GM21360 (cell line): ENCODE measurements around the gene ZBTB47.

ENCODE experiments used
- ATAC-seq: cut with Tn5 transposase; IDR thresholded peaks from one replicate; pipeline ENCODE4 v1.9.1; 2021; ENCODE audit warnings: mild to moderate bottlenecking, moderate library complexity; ENCODE audit not compliant: unreplicated experiment

ZBTB47 gene

DNA sequence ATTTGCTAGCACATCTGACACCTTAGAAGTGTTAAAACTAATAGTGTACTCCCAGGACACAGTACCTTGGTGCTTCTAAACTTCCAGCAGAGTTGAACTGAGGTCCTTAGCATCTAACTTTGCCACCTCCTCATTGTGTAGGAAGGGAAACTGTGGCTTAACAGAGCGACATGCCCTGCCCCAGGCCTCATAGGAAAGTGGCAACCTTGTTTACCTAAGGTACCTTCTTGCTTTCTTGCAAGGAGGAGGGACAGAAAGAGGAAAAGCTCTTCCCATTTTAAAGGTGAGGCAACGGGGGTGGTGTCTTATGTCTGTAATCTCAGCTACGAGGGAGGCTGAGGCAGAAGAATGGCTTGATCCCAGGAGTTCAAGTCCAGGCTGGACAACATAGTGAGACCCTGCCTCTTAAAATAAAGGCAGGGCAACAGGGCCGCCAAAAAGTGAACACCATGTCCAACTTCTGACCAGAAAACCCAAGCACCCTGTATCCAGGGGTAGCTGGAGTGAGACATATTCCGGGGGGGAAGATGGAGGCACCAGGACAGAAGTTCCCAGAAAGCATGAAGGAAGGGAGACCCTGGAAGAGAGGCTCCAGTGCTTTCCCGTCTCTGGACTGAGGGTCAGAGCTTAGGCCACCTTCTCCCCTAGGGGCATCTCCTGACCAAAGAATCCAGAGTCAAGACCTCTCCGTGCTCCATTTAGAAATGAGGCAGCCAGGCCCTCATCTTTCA lies 31.3 kb downstream of the ZBTB47 start:
- ATAC-seq: no peak

DNA sequence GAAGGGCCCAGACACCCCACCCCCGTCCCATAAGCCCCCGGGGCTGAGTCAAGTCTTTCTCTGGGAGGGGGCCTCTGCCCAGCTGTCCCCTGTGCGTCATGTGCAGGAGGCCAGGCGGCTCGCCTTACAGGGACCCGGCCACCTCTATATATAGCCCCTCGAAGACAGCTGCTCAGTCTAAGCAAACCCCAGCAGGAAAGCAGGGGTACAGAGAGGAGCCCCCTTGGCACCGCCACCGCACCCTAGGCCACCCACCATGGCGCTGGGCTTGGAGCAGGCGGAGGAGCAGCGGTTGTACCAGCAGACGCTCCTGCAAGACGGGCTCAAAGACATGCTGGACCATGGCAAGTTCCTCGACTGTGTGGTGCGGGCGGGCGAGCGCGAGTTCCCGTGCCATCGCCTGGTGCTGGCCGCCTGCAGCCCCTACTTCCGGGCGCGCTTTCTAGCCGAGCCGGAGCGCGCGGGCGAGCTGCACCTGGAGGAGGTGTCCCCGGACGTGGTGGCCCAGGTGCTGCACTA lies 31.9 kb downstream of the ZBTB47 start, which contains the start of gene KLHL40:
KLHL40 (plus strand) TSS at position 175 of the 519 bp plus-strand sequence; CDS start at position 257, 82 bp downstream.
- ATAC-seq: no peak

DNA sequence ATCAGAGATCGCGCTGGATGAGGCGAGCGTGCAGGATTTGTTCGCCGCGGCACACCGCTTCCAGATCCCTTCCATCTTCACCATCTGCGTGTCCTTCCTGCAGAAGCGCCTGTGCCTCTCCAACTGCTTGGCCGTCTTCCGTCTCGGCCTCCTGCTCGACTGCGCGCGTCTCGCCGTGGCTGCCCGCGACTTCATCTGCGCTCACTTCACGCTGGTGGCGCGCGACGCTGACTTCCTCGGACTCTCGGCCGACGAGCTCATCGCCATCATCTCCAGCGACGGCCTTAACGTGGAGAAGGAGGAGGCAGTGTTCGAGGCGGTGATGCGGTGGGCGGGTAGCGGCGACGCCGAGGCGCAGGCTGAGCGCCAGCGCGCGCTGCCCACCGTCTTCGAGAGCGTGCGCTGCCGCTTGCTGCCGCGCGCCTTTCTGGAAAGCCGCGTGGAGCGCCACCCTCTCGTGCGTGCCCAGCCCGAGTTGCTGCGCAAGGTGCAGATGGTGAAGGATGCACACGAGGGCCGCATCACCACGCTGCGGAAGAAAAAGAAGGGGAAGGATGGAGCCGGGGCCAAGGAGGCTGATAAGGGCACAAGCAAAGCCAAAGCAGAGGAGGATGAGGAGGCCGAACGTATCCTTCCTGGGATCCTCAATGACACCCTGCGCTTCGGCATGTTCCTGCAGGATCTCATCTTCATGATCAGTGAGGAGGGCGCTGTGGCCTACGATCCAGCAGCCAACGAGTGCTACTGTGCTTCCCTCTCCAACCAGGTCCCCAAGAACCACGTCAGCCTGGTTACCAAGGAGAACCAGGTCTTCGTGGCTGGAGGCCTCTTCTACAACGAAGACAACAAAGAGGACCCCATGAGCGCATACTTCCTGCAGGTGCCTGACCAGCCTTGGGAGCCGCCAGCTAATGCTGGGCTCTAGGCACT lies 32.7 kb downstream of the ZBTB47 start:
- no peak for ATAC-seq

DNA sequence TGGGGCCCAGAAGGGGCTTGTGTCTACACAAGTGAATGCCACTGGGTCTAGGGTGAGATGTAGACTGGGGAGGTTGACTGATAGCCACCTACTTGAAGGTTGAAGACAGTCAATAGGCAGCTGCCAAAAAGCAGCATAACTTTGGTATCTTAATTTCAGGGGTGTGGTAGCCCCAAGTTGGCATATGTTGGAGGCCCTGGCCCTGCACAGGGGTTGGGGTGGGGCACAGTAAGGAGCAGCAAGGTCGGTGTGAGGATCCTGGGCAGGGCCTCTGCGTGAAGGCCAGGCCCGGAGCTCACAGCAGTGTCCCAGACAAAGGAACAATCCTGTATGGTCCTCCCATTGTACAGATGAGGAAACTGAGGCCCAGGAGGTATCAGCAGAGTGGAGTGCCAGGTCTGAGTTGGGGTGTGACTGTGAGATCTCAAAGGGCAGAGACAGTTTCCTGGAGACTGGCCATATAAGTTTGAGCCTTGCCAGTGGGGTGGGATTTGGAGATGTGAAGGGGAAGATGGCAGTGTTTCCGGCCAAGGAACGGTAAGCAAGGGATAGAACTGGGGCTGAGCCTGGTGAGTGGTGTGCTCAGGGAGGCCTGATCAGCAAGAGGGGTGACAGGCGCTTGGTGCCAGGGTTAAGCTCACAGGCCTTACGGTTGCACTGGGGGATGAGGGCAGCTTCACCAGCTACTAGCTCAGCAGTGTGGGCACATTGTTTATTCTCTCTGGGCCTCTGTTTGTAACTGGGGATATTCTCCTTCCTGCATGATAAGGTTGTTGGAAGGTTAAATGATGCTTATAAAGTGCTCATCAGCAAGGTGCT lies 33.5 kb downstream of the ZBTB47 start:
- no peak for ATAC-seq

DNA sequence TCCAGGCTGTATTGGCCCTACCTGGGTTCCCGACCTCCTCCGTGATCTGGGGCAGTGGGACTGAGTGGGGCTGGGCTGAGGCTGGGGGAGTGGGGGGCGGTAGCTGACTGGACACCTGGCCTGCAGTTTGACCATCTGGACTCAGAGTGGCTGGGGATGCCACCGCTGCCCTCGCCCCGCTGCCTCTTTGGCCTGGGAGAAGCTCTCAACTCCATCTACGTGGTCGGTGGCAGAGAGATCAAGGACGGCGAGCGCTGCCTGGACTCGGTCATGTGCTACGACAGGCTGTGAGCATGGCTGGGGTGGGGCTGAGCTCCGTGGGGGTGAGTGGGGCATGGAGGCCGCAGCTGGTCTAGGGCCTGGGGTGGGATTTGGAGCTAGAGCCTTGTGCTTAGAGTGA lies 34.5 kb downstream of the ZBTB47 start:
- no peak for ATAC-seq

DNA sequence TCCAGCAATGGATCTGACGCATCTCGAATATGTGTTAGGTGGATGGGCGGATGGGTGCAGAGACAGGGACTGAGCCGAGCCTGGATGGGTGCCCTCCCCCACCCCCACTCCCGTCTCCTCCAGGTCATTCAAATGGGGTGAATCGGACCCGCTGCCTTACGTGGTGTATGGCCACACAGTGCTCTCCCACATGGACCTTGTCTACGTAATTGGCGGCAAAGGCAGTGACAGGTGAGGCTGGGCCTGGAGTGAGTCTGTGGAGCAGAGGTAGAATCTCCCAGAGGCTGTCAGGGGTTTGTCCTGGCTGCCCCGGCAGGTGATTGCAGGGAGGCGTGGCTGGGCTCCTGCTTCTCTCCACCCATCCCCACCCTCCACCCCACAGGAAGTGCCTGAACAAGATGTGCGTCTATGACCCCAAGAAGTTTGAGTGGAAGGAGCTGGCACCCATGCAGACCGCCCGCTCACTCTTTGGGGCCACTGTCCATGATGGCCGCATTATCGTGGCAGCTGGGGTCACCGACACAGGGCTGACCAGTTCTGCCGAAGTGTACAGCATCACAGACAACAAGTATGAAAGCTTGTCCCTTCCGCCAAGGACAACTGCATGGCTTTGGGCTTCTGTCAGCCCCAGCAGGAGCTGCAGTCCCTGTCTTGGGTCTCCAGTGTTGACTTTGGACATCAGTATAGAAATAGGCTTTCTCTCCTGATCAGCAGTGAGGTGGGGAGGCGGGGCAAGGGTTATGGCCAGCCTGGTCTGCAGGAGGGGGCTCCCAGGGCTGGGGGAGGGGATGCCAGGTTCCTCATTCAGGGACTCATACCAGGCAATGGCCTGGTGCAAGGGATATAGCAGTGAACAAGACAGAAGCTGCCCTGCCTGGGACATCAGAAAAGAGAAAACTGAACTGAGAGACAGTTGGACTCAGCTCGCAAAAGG lies 35.3 kb downstream of the ZBTB47 start:
- ATAC-seq: no peak

DNA sequence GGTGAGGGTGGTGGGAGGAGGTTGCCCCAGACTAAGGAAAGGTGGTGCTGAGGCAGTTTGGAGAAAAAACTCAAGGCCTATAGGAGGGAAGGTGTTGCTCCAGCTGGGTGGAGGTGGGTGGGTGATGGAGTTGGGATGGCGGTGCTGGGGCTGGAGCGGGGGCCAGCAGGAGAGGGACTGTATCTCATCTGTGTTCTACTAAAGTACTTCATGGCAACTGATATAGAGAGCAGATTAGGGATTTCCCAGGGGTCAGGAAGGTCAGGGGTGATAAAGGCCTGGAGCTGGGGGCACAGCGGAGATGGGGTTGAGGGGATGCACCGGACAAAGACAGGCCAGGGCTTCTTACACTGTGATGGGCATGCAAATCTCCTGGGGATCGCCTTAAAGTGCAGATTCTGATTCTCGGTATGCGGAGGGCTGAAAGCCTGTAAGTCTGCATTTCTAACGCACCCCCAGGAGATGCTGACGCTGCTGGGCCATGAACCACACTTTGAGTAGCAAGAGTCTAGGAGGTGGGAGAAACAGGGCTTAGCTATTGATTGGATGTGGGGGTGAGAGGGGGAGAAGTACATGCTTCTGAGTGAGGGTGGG lies 36.0 kb downstream of the ZBTB47 start:
- ATAC-seq: no peak

DNA sequence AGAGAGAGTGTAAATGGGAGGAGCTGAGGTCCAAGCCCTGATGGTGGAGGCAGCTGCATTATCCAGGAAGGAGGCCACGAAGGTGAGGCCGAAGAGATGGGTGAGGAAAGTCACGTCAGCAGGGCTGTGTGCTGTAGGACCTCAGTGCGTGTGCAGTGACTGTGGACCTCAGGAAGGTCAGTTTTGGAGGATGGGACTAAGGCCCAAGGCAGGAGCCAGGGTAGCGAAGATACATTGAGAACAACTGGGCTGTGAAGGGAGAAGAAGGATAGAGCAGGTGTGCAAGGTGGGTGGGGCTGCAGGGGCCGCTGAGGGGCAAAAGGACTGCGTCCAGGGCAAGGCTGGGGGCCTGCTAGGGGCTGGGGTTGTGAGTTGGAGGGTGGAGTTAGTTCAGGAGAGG lies 36.7 kb downstream of the ZBTB47 start:
- no peak for ATAC-seq

DNA sequence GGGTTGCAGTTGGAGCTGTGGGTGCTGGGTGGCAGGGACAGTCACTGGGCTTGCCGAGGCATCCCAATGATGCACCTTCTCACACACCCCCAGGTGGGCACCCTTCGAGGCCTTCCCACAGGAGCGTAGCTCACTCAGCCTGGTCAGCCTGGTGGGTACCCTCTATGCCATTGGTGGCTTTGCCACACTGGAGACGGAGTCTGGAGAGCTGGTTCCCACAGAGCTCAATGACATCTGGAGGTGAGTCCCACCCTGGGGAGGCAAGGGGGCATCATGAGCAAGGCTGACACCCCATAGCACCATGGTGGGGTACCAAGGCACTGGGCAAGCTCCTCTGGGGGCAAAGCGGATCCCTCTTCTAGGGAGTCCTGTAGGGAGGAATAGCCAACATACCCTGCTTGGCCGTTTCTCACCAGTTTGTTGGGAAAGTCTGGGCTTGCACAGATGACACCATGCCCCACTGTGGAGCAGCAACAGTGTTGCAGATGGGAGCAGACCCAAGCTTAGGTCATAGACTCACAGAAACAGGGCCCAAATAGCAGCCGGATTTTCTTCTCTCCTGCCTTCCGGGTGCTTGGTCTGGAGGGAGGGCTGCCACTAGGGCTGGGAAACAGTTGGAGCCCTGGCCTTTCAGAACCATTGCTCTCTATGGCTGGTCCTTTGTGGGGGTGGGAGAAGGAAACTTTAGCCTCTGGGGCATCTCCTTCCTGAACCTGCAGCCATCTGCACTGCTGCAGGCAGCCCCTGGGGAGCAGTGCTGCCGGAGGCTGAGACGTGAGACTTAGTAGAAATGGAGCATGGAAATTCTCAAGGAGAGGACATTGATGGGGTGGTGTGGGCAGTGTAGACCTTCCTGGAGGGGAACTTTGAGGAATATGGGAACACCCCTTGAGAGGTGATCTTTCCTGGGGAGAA lies 37.5 kb downstream of the ZBTB47 start:
- no peak for ATAC-seq

DNA sequence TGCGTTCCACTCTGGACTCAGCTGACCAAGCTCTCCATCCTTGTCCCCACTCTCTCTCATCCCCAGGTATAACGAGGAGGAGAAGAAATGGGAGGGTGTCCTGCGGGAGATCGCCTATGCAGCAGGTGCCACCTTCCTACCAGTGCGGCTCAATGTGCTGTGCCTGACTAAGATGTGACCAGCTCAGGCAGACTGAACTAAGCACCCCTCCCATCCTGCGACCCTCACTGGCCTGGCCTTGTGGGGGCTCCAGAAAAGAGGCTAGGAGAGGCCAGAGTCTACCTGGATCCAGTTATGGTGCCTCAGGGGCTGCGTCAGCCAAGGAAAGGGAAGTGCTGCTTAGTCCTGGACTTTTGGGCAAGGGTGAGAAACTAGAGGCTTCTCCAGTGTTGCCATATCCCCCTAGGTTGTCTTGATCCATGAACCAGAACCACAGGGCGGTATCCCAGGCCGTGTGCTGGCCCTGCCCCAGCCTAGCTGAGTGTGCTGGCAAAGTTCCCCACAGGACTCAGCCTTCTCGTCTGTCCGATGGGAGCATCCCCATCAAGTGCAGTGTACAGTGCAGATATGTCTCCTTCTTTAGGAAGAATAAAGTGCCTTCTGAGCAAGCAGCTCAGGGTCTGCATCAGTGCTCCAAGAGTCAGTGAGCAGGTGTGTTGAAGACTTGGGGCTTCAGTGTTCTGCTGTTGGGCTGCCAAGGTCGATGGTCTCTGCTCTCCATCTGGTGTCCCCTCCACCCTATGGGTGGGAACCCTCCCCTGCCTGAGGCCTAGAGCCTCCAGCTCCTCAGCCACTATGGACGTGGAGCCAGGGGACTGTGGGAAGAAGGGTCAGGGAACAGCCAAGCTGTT lies 38.5 kb downstream of the ZBTB47 start:
- ATAC-seq: no peak

DNA sequence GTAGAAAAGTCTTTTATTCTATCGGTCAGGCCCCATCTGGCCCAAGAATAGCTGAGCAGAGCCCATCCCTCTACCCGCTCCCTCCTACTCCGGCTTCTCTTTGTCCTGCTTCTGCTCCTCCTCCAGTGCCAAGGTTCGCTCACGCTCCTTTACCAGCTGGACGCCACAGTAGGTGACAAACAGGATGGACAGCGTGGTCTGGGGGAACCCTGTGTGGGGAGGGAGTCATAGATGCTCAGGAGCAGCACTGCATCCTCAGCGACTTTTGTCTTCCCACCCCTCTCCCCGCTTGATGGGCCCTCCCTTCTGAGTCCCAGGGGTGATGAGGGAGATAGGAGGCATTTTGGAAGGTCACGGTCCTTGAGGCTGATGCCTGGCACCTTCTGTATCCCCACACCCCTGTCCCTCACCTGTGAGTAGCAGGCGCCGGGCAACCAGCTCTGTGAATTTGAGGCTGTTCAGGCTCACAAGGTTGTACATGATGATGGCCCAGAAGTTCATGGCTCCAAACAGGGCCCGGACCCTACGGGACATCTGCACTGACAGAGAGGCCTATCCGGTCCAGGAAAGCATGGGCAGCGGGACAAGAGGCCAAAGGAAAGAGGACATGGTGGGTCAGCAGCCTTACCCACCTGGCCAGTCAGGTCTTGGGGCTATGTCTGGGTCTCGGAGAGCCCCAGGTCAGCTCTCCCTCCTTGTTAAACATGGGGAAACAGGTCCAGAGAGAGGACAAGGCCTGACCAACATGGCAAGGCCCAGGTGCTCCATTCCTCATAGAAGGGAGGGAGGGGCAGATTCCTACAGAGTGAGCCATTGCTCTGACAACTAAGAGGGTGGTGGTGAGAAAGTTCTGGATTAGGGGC lies 39.4 kb downstream of the ZBTB47 start:
- no peak for ATAC-seq

DNA sequence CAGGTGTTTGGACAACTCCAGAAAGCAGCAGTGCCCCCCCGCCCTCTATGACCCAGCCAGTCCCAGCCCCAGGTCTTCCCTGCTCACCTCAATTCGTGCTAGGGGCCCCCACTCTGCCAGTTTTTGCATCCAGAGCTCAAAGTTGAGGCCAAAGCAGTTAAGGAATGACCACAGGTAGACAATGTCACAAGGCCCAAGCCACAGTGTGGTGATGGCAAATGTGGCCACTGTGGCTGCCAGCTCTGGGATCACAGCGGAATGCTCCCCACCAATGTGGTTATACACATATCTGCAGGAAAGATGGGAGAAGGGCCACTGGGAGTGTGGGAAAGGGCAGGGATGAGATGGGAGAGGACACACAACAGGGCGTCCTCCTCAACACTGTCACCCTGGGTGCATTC lies 40.0 kb downstream of the ZBTB47 start:
- no peak for ATAC-seq

DNA sequence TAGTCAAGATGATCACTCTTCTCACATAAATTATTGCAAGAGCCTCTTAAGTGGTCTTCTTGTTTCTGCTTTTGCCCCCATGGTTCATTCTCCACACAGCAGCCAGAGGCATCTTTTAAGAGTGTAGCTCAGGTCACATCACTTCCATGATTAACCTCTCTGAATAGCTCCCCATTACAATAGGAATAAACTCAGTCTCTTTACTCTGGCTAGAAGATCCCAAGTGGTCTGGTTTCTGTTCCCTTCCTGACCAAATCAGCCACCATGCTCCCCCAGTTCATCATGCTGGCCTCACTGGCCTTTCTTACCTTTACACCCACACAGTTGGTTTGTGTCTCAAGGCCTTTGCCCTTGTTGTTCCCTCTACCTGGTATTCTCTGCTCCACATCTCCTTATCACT lies 40.9 kb downstream of the ZBTB47 start:
- ATAC-seq: no peak

DNA sequence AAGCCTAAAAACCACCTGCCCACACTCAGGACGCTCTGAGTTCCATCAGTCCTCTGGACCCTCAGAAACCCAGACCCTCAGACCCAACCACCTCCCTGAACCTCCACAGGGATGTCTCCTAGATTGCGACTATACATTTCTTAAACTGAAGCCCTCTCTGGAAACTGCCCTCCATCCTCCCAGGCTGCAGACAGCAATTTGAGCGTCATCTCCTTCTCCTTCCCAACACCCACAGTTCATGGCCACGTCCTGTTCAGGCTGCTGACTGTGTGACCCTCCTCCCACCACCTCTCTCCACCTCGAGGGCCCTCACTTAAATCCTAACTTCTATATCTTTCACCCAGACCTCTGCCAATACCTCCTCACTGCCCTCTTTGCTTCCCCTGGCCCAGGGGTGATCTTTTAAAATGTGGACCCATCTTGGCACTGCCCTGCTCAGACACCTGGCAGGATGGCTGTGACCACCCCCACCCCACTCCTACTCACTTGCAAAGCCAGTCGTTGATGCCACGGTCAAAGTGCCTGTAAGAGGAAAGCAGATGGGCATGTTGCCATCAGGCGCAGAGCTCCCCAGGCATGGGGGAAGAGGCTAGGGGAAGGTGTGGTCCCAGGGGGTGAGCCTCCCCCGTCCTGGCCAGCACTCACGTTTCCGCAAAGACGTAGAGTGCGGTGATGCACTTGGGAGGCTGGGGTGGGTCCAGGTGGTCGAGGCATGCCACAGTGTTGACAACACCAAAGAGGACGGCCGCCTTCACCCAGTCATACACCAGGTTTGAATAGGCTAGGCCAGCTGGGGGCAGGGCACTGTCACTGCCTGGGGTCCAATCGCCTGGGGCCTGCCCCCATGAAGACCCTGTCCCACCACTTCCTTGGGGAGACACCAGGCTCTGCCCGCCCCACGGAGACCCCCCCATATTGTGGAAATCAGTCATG lies 43.1 kb downstream of the ZBTB47 start:
- no peak for ATAC-seq

DNA sequence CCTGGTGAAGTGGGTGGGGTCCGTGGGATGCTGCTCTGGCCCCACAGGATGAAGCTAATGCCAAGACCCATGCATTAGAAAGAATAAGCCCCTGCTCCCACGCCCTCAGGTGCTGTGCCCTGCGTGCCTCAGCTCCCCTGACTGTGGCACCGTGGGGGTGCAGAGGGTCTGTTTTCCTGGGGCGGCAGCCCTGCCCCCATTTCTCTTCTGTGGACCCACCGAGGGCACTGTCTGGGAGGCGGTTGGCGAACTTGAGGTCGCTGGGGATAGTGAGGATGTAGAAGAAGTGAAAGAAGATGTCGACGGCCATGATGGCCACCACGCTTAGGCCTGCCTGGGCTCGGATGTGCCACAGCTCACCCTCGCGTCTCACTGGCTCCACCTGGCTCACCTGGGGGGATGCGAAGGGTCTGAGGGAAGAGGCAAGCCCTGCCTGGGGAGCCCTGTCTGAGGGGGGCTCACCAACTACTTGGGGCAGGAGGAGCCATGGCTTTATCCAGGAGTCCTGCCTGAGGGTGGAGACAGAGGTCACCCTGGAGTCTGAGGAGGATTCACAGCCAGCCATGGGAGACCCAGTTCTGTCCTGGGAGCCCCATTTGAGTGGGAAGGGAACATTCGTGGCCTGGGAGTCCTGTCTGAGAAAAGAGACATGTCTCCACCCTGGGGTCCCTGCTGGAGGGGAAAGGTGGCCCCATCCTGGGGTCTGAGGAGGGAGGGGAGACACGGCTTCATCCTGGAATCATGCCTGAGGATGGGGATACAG lies 44.0 kb downstream of the ZBTB47 start:
- no peak for ATAC-seq
